CD4-positive, alpha-beta memory T cell (primary cell): ENCODE results near the gene PTPRM. TPM values are rescaled to one million over a fixed set of nuclear protein-coding genes. Genes with fewer than 3 reads are reported as not detected.

ENCODE experiments used
- CTCF ChIA-PET: fragments of 350-600 bp; sonication (Branson Sonifier 250); formaldehyde crosslinking; loops from one replicate; lab custom pipeline; 2021; ENCODE audit warnings: inconsistent platforms; ENCODE audit not compliant: partially characterized antibody; lab: Charles Lee
- POLR2A ChIA-PET: fragments of 350-600 bp; sonication (Branson Sonifier 250); formaldehyde crosslinking; loops from one replicate; lab custom pipeline; 2021; ENCODE audit not compliant: partially characterized antibody; lab: Charles Lee
- DNase-seq, 5 donors: peaks; one replicate each; pipeline versions ENCODE4 v3.0.0 to v3.0.0-alpha.2; 2020 to 2022; ENCODE audit warnings: mixed read lengths in 1 of 5
- H3K27ac ChIP-seq: one replicate; pipeline ENCODE4 v1.7.0; 2013; ENCODE audit warnings: low read depth, low read length
- H3K27me3 ChIP-seq: 2 replicates; pipeline ENCODE4 v1.7.0; 2013; ENCODE audit warnings: mild to moderate bottlenecking, low read length, moderate library complexity; ENCODE audit not compliant: insufficient read depth
- H3K36me3 ChIP-seq: 2 replicates; pipeline ENCODE4 v1.7.0; 2013; ENCODE audit warnings: mild to moderate bottlenecking, low read length, moderate library complexity; ENCODE audit not compliant: insufficient read depth
- H3K4me1 ChIP-seq: 2 replicates; pipeline ENCODE4 v1.7.0; 2013; ENCODE audit warnings: mild to moderate bottlenecking, low read length, moderate library complexity; ENCODE audit not compliant: insufficient read depth
- H3K4me3 ChIP-seq, 2 donors: one replicate each; pipeline ENCODE4 v1.7.0; 2013; ENCODE audit warnings: low read length in 2 of 2, mild to moderate bottlenecking in 1 of 2
- H3K9me3 ChIP-seq, 2 donors: one replicate each; pipeline ENCODE4 v1.7.0; 2013; ENCODE audit warnings: low read length in 2 of 2, control low read depth in 1 of 2; ENCODE audit not compliant: control insufficient read depth in 1 of 2
- H3K27ac Mint-ChIP-seq, 7 donors: one replicate each; pipeline ENCODE4 v1.8.0; 2020 to 2021; ENCODE audit warnings: mixed read lengths in 7 of 7, mild to moderate bottlenecking in 6 of 7, inconsistent platforms in 3 of 7, moderate library complexity in 3 of 7
- H3K27me3 Mint-ChIP-seq, 2 donors: one replicate each; pipeline ENCODE4 v1.8.0; 2020 to 2021; ENCODE audit warnings: mixed read lengths in 2 of 2
- H3K36me3 Mint-ChIP-seq, 2 donors: one replicate each; pipeline ENCODE4 v1.8.0; 2020 to 2021; ENCODE audit warnings: mixed read lengths in 2 of 2, inconsistent platforms in 1 of 2, mild to moderate bottlenecking in 1 of 2
- H3K4me1 Mint-ChIP-seq, 4 donors: one replicate each; pipeline ENCODE4 v1.8.0; 2020 to 2021; ENCODE audit warnings: mixed read lengths in 4 of 4, mild to moderate bottlenecking in 1 of 4
- H3K4me3 Mint-ChIP-seq, 8 donors: one replicate each; pipeline ENCODE4 v1.8.0; 2020 to 2021; ENCODE audit warnings: mixed read lengths in 8 of 8, mild to moderate bottlenecking in 7 of 8, moderate library complexity in 6 of 8, inconsistent platforms in 3 of 8
- H3K9me3 Mint-ChIP-seq, 8 donors: one replicate each; pipeline ENCODE4 v1.8.0; 2020 to 2021; ENCODE audit warnings: mixed read lengths in 8 of 8, mild to moderate bottlenecking in 5 of 8, inconsistent platforms in 3 of 8, moderate library complexity in 1 of 8
- intact Hi-C: fragments of 100-400 bp; cut with micrococcal nuclease; formaldehyde crosslinking; loops from one replicate; pipeline ENCODE4 v1.15.1; 2023
- polyA plus RNA-seq, 2 donors: library from polyadenylated mRNA; unstranded; fragments of 300-500 nt; fragmentation: Illumina TruSeq; gene quantifications; one replicate each; pipeline ENCODE4 v1.2.3, GENCODE V29; 2021
- total RNA-seq, 2 experiments: library from RNA; stranded (reverse); gene quantifications; one replicate each; pipeline ENCODE4 v1.2.3, GENCODE V29; 2021

Gene PTPRM
- total and polyA plus RNA-seq, 4 experiments from 2014 or later: 6.7 to 20.1 (median 12.9) TPM

DNA sequence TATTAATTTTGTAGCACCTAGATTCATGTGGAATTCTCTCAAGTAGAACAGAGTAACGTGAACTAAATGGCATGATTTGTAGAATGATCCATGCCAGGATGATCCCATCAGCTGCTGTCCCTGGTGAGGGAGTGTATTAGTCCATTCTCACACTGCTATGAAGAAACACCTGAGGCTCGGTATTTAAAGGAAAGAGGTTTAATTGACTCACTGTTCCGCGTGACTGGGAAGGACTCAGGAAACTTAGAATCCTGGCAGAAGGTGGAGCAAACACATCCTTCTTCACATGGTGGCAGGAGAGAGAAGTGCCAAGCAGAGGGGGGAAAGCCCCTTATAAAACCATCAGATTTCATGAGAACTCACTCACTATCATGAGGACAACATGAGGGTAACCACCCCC lies 312.6 kb downstream of the PTPRM start:
- Mint-ChIP-seq H3K4me3 (no peak overlapping the region), H3K27ac (no peak overlapping the region), H3K27me3 (no peaks in the 10 kb centered on the region), H3K36me3 (no peaks in the 10 kb centered on the region), H3K9me3 (peaks cover 0 to 5% (median 2%) of the 10 kb centered on the region in 8 donors), H3K4me1 (no peaks in the 10 kb centered on the region)
- Histone ChIP-seq H3K4me1 (no peaks in the 10 kb centered on the region), H3K4me3 (no peak overlapping the region), H3K36me3 (no peaks in the 10 kb centered on the region), H3K27ac (no peak overlapping the region), H3K27me3 (no peaks in the 10 kb centered on the region), H3K9me3 (no peaks in the 10 kb centered on the region)
- ChIA-PET CTCF (no interaction called here), POLR2A (no interaction called here)
- intact Hi-C loops: no loop called here
- no peak for DNase-seq

- intact Hi-C loops: no loop called here
- H3K4me1 Mint-ChIP-seq: peaks cover 0 to 3% (median 0%) of the 10 kb centered on the region in 4 donors
- Histone ChIP-seq H3K36me3 (no peaks in the 10 kb centered on the region), H3K4me1 (no peaks in the 10 kb centered on the region), H3K9me3 (no peaks in the 10 kb centered on the region), H3K4me3 (no peak overlapping the region), H3K27me3 (no peaks in the 10 kb centered on the region), H3K27ac (no peak overlapping the region)
- H3K27ac Mint-ChIP-seq: no peak overlapping the region
- H3K27me3 Mint-ChIP-seq: no peaks in the 10 kb centered on the region
- DNase-seq: no peak
- no peak overlapping the region for H3K4me3 Mint-ChIP-seq
- H3K9me3 Mint-ChIP-seq: peaks cover 0 to 5% (median 0%) of the 10 kb centered on the region in 8 donors
- POLR2A ChIA-PET: no interaction called here
- CTCF ChIA-PET: no interaction called here
- no peaks in the 10 kb centered on the region for H3K36me3 Mint-ChIP-seq
These were observed 318.7 kb downstream of the PTPRM start for GRCh38 chr18:7885865-7886264.

- Mint-ChIP-seq H3K36me3 (no peaks in the 10 kb centered on the region), H3K27me3 (no peaks in the 10 kb centered on the region), H3K4me1 (peaks cover 0 to 3% (median 0%) of the 10 kb centered on the region in 4 donors), H3K27ac (no peak overlapping the region), H3K4me3 (no peak overlapping the region), H3K9me3 (peaks cover 0 to 5% (median 0%) of the 10 kb centered on the region in 8 donors)
- Histone ChIP-seq H3K4me3 (no peak overlapping the region), H3K9me3 (no peaks in the 10 kb centered on the region), H3K27me3 (no peaks in the 10 kb centered on the region), H3K27ac (no peak overlapping the region), H3K36me3 (no peaks in the 10 kb centered on the region), H3K4me1 (no peaks in the 10 kb centered on the region)
- POLR2A ChIA-PET: no interaction called here
- DNase-seq: no peak
- intact Hi-C loops: no loop called here
- CTCF ChIA-PET: no interaction called here
These were observed 319.3 kb downstream of the PTPRM start for GRCh38 chr18:7886436-7886835.

GRCh38 chr18:7889515-7889914 lies 322.4 kb downstream of the PTPRM start:
- POLR2A ChIA-PET: no interaction called here
- Histone ChIP-seq H3K27ac (no peak overlapping the region), H3K4me3 (no peak overlapping the region), H3K9me3 (no peaks in the 10 kb centered on the region), H3K36me3 (no peaks in the 10 kb centered on the region), H3K4me1 (no peaks in the 10 kb centered on the region), H3K27me3 (no peaks in the 10 kb centered on the region)
- no peak overlapping the region for H3K4me3 Mint-ChIP-seq
- no peak for DNase-seq
- CTCF ChIA-PET: interaction anchor here (1.2 kb wide), 1 partner anchor 45 kb away, joined by 3 read pairs; no protein-coding TSS in a partner anchor
- H3K4me1 Mint-ChIP-seq: peaks cover 0 to 3% (median 0%) of the 10 kb centered on the region in 4 donors
- H3K9me3 Mint-ChIP-seq: peaks cover 0 to 4% (median 0%) of the 10 kb centered on the region in 8 donors
- H3K27me3 Mint-ChIP-seq: no peaks in the 10 kb centered on the region
- H3K27ac Mint-ChIP-seq: no peak overlapping the region
- H3K36me3 Mint-ChIP-seq: no peaks in the 10 kb centered on the region
- intact Hi-C loops: no loop called here

GRCh38 chr18:7890075-7890474 lies 323.0 kb downstream of the PTPRM start:
- intact Hi-C loops: loop anchor here (10.0 kb wide), 1 partner anchor 55 kb away; no protein-coding TSS in a partner anchor
- Histone ChIP-seq H3K27ac (no peak overlapping the region), H3K27me3 (no peaks in the 10 kb centered on the region), H3K36me3 (no peaks in the 10 kb centered on the region), H3K4me1 (no peaks in the 10 kb centered on the region), H3K9me3 (no peaks in the 10 kb centered on the region), H3K4me3 (no peak overlapping the region)
- POLR2A ChIA-PET: no interaction called here
- Mint-ChIP-seq H3K27me3 (no peaks in the 10 kb centered on the region), H3K27ac (no peak overlapping the region), H3K9me3 (peaks cover 0 to 4% (median 0%) of the 10 kb centered on the region in 8 donors), H3K4me3 (no peak overlapping the region), H3K36me3 (no peaks in the 10 kb centered on the region), H3K4me1 (peaks cover 0 to 3% (median 0%) of the 10 kb centered on the region in 4 donors)
- DNase-seq: no peak
- CTCF ChIA-PET: interaction anchor here (1.2 kb wide), 1 partner anchor 44 kb away, joined by 3 read pairs; no protein-coding TSS in a partner anchor

DNA sequence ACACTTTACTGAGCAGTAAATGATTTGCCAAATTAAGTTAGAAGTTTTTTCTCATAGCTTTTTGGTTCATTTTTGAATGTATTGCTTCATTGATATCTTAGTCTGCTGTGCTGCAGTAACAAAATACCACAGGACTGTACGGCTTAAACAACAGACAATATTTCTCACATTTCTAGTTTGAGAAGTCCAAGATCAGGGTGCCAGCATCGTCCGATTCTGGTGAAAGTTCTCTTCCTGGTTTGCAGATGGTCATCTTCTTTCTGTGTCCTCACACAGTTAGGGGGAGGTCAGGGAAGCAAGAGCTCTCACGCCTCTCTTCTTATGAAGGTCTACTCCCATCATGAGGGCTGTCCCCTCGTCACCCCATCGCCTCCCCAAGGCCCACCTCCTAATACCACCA lies 325.4 kb downstream of the PTPRM start:
- ChIA-PET POLR2A (no interaction called here), CTCF (no interaction called here)
- intact Hi-C loops: loop anchor here (10.0 kb wide), 1 partner anchor 58 kb away; no protein-coding TSS in a partner anchor

GRCh38 chr18:7894592-7894991 lies 327.5 kb downstream of the PTPRM start:
- ChIA-PET POLR2A (no interaction called here), CTCF (no interaction called here)
- no peak overlapping the region for H3K4me3 Mint-ChIP-seq
- H3K27me3 Mint-ChIP-seq: no peaks in the 10 kb centered on the region
- no peaks in the 10 kb centered on the region for H3K4me1 ChIP-seq
- no peaks in the 10 kb centered on the region for H3K27me3 ChIP-seq
- no peak overlapping the region for H3K27ac ChIP-seq
- H3K4me3 ChIP-seq: no peak overlapping the region
- no peak for DNase-seq
- no peaks in the 10 kb centered on the region for H3K36me3 ChIP-seq
- no peak overlapping the region for H3K27ac Mint-ChIP-seq
- H3K36me3 Mint-ChIP-seq: no peaks in the 10 kb centered on the region
- intact Hi-C loops: loop anchor here (10.0 kb wide), 1 partner anchor 60 kb away; no protein-coding TSS in a partner anchor
- H3K4me1 Mint-ChIP-seq: no peaks in the 10 kb centered on the region
- no peaks in the 10 kb centered on the region for H3K9me3 ChIP-seq
- peaks cover 0 to 4% (median 0%) of the 10 kb centered on the region in 8 donors for H3K9me3 Mint-ChIP-seq

More for the DNA sequence above, 325.4 kb downstream of the PTPRM start:
- Mint-ChIP-seq H3K27ac (no peak overlapping the region), H3K4me1 (no peaks in the 10 kb centered on the region), H3K9me3 (peaks cover 0 to 4% (median 0%) of the 10 kb centered on the region in 8 donors), H3K4me3 (no peak overlapping the region), H3K36me3 (no peaks in the 10 kb centered on the region), H3K27me3 (no peaks in the 10 kb centered on the region)
- H3K4me1 ChIP-seq: no peaks in the 10 kb centered on the region
- no peaks in the 10 kb centered on the region for H3K27me3 ChIP-seq
- H3K36me3 ChIP-seq: no peaks in the 10 kb centered on the region
- H3K4me3 ChIP-seq: no peak overlapping the region
- no peak overlapping the region for H3K27ac ChIP-seq
- DNase-seq: no peak
- no peaks in the 10 kb centered on the region for H3K9me3 ChIP-seq
